DOHH2 (cell line): ENCODE results near the gene MSX1.

Source experiments
- CTCF ChIP-seq: fragments of 200-600 bp; sonication (generic); IDR thresholded peaks from one replicate; pipeline ENCODE4 v1.5.1; 2014; ENCODE audit warnings: antibody characterized with exemption, mild to moderate bottlenecking, low read depth, low read length; ENCODE audit not compliant: poor library complexity, severe bottlenecking
- EZH2phosphoT487 ChIP-seq: fragments of 200-600 bp; sonication (generic); IDR thresholded peaks from 2 replicates; pipeline ENCODE4 v1.6.1; 2017; ENCODE audit warnings: borderline replicate concordance, mild to moderate bottlenecking, antibody characterized with exemption, low read length, moderate library complexity, mixed read lengths

GRCh38 chr4:4888695-4889094 is 29.2 kb downstream of the MSX1 start:
- peak; percentile 33 for TF ChIP-seq CTCF
- no peak for TF ChIP-seq EZH2phosphoT487
